GM10847 (cell line): ENCODE data around the gene ANO10.

Experiments
- POLR2A ChIP-seq: IDR thresholded peaks from 2 replicates; pipeline ENCODE4 v1.6.1; 2011; ENCODE audit not compliant: insufficient read length; ENCODE audit errors: extremely low read depth

ANO10 gene

DNA sequence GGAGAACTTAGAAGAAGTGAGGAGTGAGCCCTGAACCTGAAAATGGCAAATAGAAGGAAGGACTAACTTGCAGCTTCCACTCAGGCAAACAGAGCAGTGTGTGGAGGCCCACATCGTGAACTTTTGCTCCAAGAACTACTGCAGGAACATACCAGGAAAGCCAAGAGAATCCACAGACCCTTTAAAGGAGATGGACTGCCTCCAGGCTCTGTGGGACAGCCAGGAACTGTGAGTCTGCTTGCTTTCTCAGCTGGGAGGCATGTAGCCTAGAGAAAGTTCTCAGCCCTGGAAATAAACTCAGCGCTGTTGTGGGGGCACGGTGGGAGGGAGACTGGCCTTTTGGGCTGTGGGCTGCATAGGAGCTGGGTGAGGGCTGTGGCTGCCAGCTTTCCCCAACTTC is 242.5 kb downstream of the ANO10 start:
- TF ChIP-seq POLR2A: no peak

DNA sequence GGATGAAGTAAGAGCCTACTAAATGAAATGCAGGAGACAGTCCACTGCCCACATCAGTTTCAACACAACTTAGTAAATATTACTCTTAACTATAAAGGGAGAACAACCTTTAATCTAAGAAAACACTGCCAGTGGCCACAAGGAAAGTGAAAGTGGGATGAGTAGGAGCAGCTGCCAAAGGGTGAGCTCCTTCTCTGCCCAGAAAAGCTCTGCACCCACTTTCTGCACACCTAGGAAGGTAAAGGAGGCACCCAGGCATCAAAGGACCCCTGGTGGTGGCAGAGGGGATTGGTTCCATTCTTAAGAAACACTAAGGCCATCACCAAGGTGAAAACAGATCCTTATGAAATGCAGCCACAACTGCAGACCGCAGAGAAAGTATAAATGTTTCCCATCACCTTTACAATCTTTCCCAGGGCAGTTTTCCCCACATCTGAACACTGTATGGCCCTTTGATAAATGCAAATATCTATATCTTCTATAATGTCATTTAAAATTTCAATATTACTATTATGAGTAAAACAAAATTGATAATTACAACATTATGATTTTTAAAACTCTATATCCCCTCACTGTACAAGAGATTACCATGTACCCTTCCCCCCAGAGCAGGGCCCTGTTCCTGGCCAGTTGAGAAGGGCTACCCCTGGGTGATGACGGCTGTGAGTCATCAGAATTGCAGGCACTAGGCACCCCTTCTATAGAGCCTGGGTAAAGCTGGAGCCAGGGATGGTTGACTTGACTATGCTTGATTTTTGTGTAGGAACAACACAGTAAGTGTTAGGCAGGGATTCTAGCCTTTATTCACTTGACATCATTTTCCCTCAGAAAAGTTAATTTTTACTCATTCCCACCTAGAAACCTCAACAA is 243.5 kb downstream of the ANO10 start:
- TF ChIP-seq POLR2A: no peak

DNA sequence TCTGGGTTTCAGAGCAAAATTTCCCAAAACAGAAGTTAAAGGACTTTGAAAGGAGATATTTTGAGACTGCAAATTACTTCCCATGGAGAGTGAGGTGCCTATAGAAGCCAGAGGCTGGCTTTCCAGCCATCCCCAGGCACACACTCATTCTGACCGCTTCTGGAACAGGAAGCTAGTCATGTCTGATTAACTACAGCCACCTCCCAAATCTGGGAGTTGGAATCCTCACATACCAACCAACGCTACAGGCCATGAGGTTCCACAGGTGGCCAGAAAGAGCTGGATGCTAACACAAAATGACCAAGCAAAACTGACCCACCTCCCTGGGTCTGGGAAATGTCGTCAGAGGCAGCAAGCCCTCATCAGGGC is 248.3 kb downstream of the ANO10 start:
- TF ChIP-seq POLR2A: no peak

DNA sequence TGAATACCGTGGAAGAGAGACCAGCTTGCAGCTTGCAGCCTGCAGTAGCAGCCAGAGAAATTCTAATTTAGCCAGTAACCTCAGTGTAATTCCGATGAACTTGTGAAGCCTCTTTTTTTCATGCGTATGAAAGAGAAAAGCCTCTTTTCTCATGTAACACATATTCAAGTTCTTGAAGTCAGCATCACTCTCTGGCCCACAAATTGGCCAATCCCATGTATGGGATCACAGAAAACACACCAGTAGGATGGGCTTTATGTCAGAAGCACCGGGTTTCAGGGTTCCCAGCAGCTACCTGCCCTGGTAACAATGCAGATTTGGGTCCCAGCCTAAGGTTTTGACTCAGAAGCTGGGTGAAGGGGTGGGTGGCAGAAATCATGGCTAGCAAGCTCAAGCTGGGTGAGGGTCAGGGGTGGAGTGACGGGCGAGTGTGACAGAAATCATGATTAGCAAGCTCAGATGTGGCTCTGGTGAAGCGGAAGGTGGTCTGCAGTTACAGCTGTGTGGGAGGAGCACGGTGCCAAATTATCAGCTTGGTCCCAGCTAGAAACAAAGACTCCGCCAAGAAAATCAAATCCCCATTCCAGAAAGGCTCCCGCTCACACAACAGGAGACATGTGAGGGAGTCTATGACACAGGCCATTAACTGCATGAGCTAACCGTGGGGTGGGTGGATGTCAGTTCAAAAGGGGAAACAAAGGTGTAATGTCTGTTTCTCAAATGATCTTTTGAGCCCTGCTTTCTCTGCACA is 248.8 kb downstream of the ANO10 start:
- TF ChIP-seq POLR2A: no peak

DNA sequence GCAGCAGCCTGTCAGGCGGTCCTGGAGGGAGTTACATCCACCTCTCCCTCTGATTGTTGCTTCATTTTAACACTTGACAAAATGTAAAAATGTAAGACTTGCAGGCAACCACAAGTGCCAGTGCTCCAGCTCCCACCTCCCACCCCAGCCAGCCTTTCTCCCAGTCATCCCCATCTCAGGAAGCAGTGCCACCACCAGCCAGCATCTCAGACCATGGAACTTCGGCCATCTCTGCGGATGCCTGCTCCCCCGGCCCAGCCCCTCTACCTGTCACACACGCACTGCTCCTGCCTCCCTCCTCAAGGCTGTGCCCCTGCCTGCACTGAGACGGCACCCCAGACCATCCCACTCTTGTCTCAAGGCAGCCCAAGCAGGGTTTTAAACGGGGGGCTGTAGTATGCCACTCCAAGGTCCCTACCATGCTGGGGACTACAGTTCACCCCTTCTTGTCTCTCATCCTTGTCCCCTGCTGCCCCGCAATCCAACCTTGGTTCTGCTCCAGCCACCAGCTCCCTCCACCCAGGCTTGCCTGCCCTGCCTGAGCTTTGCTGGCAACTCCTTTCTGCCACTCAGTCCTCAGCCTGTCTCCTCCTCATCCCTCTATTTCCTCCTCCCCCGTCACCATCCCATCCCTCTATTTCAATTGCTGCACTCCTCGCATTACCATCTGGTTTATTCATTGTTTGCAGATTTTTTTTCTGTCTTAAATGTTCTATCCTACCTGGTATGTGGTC is 249.6 kb downstream of the ANO10 start:
- no peak for TF ChIP-seq POLR2A

DNA sequence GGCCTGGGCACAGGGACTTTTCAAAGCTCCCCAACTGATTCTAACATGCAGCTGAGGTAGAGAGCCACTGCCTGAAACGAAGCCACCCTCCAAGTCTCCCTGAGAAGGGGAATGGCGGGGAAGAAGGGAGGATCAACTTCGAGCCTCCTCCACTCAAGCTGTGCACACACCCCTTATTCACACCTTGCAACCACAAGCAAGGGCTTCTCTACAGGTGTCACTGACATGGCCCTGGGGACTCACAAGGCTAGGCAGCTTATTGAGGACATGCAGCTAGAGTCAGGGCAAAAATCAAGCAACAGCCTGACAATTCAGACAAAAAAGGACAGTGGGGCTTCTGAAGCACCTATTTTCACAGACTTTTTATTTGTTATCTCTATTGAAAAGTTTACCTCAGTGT is 250.3 kb downstream of the ANO10 start:
- no peak for TF ChIP-seq POLR2A

DNA sequence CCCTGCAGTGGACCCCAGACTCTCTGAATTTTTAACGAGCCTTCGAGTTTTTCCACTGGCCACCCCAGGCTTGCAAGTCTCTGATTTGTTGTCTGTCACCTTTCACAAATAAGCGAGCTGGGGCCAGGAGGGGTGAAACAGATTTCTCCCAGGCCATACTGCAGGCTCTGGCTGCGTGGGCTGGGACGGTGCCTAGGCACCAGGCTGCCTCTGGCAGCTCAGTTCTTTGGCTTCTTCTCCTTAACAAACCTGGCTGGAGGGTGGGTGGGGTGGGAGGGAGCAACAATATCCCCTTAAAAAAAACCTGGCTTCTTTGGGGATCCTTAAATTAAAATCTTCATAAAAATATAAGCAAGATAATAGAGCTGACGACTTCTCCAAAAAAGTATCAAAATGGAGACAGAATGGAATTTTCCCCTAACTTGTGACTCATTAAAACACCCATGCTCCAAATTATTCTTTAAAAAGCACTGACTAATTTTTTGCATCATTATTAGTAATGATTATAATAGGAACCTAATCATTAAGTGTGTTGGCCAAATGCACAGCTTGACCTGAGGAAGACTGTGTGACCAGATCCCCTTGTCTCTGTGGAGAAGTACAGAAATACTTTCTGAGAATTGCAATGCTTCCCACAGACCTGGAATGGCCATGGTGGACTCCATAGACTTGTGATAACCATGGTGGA is 251.4 kb downstream of the ANO10 start:
- no peak for TF ChIP-seq POLR2A

DNA sequence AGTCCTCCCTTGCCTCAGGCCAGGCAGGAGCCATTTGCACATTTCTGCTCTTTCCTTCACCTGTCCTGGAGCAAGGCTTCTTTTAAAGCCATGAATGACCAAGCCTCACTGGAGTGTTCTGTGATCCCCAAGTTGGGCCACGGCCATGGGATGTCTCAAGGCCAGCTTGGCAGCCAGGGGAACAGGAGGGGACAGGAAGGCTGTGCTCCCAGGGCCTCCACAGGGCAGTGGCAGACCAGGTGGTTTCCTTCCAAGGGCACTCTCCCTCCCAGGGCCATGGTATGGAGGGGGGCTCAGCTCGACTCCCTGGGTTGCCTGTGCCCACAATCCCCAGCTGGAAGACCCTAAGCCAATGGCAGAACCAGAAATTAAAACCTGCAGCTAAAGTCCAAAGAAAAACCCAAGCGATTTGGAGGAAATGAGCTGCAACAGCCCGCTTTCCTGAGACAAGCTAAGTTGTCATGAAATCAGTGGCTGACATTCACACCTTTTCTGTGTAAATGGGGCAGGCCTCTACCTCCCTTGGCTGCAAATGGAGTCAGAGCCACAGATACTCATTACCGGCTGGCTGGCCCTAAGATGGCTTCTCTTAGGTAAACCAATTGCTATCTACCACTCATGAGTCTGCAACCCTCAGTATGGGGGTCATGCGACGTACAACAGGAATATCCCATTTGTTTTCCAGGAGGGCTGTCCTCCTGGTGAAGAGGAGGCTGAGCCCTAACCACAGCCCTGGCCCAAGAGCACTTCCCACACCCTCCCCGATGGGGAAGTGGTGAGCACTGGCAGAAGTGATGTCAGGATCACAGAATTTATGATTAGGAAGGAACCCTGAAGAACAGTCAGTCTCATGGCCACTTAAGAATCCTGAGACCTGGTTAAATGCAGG is 252.2 kb downstream of the ANO10 start:
- TF ChIP-seq POLR2A: no peak

DNA sequence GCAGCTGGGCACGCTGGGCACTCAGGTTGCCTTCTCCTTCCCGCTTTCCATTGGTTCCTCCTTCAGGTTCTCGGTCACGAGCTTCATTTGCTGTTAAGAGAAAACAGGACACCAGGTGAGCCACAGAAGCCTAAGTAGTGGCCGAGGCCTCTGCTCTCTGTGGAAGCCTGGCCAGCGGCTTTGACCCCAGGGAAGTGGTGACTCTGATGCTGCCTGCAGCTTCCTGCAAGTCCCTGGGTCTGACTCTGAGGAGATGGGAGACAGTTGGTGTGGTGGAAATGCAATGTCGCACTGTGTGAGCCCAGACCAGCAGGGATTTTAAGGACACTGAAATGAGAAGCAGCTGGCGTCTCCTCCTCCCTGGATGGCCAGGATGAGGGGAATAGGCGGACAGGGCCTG is 254.9 kb downstream of the ANO10 start:
- no peak for TF ChIP-seq POLR2A

DNA sequence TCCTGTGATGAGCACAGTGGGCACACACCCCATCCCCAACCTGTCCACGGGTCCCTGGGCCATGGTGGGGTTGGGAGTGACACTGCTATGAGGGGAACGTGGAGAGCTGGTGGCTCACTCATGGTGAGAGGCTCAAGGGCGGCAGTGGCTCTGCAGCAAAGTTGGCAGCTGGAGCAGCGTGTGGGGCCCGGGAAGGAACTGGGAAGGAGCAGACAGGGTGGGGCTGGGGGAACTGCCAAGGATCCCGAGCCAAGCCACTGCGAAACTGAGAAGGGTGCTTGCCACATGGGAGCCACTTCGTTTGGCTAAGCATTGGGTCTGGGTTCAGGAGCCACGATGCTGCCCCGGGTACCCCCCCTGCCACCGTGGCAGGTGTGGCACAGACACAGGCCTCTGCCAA is 255.3 kb downstream of the ANO10 start:
- TF ChIP-seq POLR2A: no peak

DNA sequence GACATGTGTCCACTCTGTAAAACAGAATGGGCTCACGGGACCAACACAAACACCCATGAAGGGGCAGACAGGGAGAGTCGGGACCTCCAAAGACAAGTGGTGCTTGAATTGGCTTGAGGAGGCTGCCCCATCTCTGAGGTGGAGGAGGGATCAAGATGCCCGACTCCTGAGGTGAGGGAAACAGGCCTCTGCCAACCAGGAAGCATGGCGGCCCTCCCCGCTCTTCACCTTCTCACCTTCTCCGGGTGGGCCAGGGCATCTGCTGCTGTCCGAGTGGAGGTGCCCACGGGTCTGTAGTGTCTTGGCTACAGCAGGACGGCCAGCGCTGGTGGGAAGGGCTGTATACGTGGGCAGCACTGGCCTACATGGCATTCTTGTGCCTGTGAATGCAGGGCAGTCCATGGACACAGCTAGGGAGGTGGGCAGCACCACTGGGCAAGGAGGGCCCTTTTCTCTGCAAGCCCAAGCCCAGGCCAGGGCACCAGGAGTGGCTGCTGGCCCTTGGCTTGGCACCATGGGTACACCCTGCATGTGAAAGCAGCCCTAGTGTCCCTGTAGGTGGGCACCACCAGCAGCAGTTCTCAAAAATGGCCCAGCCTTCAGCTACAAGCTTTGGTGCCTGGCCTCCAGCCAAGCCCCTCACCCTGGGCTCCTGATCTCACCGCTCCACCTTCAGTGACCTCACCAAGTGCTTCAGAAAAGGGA is 256.1 kb downstream of the ANO10 start:
- no peak for TF ChIP-seq POLR2A

DNA sequence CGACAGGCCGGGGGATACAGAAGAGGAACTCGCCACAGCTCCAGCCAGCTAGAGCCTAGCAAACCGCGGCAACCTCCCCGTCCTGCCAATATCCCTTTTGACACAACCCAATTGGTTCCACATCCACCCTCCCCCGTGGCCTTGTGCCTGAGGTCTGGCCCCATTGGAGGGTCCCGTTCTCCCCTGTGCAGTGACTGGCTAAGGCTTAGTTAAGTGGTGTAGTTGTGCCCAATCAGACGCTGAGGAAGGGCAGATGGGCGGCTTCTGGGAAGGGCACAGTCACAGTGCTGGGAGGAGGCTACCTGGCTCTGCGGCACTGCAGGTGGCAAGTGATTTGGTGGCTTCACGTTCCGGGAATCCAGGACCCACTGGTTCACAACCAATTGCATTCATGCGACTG is 256.9 kb downstream of the ANO10 start:
- no peak for TF ChIP-seq POLR2A

DNA sequence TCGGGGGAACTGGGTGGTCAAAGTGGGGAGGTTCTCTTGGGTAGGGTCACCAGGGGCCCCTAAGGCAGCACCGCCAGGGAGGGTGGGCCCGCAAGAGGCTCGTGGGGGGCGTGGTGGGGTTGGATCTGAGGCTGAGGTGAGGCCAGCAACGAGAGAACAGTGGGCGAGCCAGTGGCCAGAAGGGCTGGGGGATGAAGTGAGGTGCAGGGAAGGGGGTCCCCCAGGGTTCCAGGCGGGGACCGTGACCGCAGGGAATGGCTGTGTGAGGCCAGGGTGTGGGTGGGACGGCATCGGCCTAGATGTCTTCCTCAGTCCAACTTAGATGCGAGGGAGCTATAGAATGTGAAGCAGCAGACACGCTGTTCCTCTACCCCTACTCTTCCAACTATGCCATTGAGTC is 257.3 kb downstream of the ANO10 start:
- TF ChIP-seq POLR2A: no peak
